OCI-LY1 (cell line): ENCODE data around the gene NFKBIZ.
"Not testable (repeated sequence)": the region's sequence is repeated elsewhere in the genome, so short reads cannot be mapped to it uniquely, and the experiment has no call there.

Experiments
- H2AFZ ChIP-seq: fragments of 200-600 bp; sonication (generic), shearing (Covaris generic); 2 replicates; pipeline ENCODE4 v1.6.0; 2014; ENCODE audit warnings: antibody characterized with exemption, mild to moderate bottlenecking, low read length
- H3F3A ChIP-seq: fragments of 200-600 bp; sonication (generic), shearing (Covaris generic); 2 replicates; pipeline ENCODE4 v1.6.0; 2014; ENCODE audit warnings: mild to moderate bottlenecking, antibody characterized with exemption, low read length, moderate library complexity; ENCODE audit not compliant: insufficient read depth
- H3K27ac ChIP-seq: fragments of 200-600 bp; sonication (generic); 2 replicates; pipeline ENCODE4 v1.5.1; 2014; ENCODE audit warnings: low read length, mixed run types, mild to moderate bottlenecking, low read depth; ENCODE audit not compliant: poor library complexity, severe bottlenecking
- H3K27me3 ChIP-seq: fragments of 200-600 bp; sonication (generic); 2 replicates; pipeline ENCODE4 v1.6.0; 2014; ENCODE audit warnings: antibody characterized with exemption, mild to moderate bottlenecking, low read length, moderate library complexity; ENCODE audit not compliant: insufficient read depth
- H3K36me3 ChIP-seq: fragments of 200-600 bp; sonication (generic); 2 replicates; pipeline ENCODE4 v1.6.1; 2014; ENCODE audit warnings: mild to moderate bottlenecking, antibody characterized with exemption, low read length, moderate library complexity, mixed read lengths; ENCODE audit not compliant: insufficient read depth
- H3K4me1 ChIP-seq: fragments of 200-600 bp; sonication (generic); 2 replicates; pipeline ENCODE4 v1.5.1; 2014; ENCODE audit warnings: mild to moderate bottlenecking, low read length, moderate library complexity; ENCODE audit not compliant: insufficient read depth, severe bottlenecking
- H3K4me2 ChIP-seq: fragments of 200-600 bp; sonication (generic), shearing (Covaris generic); 2 replicates; pipeline ENCODE4 v1.6.1; 2014; ENCODE audit warnings: low read length
- H3K4me3 ChIP-seq: fragments of 200-600 bp; sonication (generic); 2 replicates; pipeline ENCODE4 v1.5.1; 2014; ENCODE audit warnings: low read length, low read depth, mild to moderate bottlenecking, mixed read lengths; ENCODE audit not compliant: poor library complexity, severe bottlenecking
- H3K79me2 ChIP-seq: fragments of 200-600 bp; shearing (Covaris generic); 2 replicates; pipeline ENCODE4 v1.6.1; 2016; ENCODE audit warnings: mixed run types, low read length, mixed read lengths; ENCODE audit not compliant: insufficient read depth
- H3K9ac ChIP-seq: fragments of 200-600 bp; sonication (generic), shearing (Covaris generic); 2 replicates; pipeline ENCODE4 v1.6.1; 2014; ENCODE audit warnings: mild to moderate bottlenecking, low read length, mixed read lengths
- H3K9me2 ChIP-seq: fragments of 200-600 bp; sonication (generic), shearing (Covaris generic); 2 replicates; pipeline ENCODE4 v1.6.1; 2014; ENCODE audit warnings: low read depth, mild to moderate bottlenecking, low read length, mixed read lengths
- H3K9me3 ChIP-seq: fragments of 200-600 bp; shearing (Covaris generic); 2 replicates; pipeline ENCODE4 v1.6.1; 2014; ENCODE audit warnings: low read length, mixed read lengths
- H4K20me1 ChIP-seq: fragments of 200-600 bp; sonication (generic), shearing (Covaris generic); 2 replicates; pipeline ENCODE4 v1.6.0; 2016; ENCODE audit warnings: mild to moderate bottlenecking, low read length; ENCODE audit not compliant: insufficient read depth
- CTCF ChIP-seq: fragments of 200-600 bp; sonication (generic), shearing (Covaris generic); IDR thresholded peaks from 2 replicates; pipeline ENCODE4 v1.5.1; 2017; ENCODE audit warnings: mild to moderate bottlenecking, antibody characterized with exemption, low read length, moderate library complexity, mixed read lengths
- EZH2 ChIP-seq: fragments of 200-600 bp; sonication (generic), shearing (Covaris generic); IDR thresholded peaks from 2 replicates; pipeline ENCODE4 v1.8.0; 2017; ENCODE audit warnings: borderline replicate concordance, mixed run types, mild to moderate bottlenecking, antibody characterized with exemption, low read length, moderate library complexity, mixed read lengths

NFKBIZ gene

GRCh38 chr3:101879623-101880284, 30.4 kb downstream of the NFKBIZ start:
- Histone ChIP-seq H3K27ac (no peak overlapping the region), H3K4me2 (no peak overlapping the region), H3K36me3 (no peaks in the 10 kb centered on the region), H3F3A (no peaks in the 10 kb centered on the region), H3K4me1 (peaks cover 6% of the 10 kb centered on the region), H3K79me2 (no peaks in the 10 kb centered on the region), H2AFZ (no peak overlapping the region; the same call in 1 of the 2 replicates), H3K9me2 (no peaks in the 10 kb centered on the region), H4K20me1 (no peaks in the 10 kb centered on the region), H3K4me3 (no peak overlapping the region), H3K27me3 (no peaks in the 10 kb centered on the region), H3K9me3 (0 out of 2 replicates have a peak, but pooled peaks cover 4% of the 10 kb centered on the region), H3K9ac (no peak overlapping the region)
- TF ChIP-seq EZH2 (no peak), CTCF (no peak)

GRCh38 chr3:101884776-101885175, 35.5 kb downstream of the NFKBIZ start:
- H3K9me3 ChIP-seq, result no peaks in the 10 kb centered on the region
- H3K9ac ChIP-seq, result no peak overlapping the region
- no peak overlapping the region for H2AFZ ChIP-seq
- no peaks in the 10 kb centered on the region for H4K20me1 ChIP-seq
- H3K4me1 ChIP-seq, result peaks cover 6% of the 10 kb centered on the region
- no peaks in the 10 kb centered on the region for H3K79me2 ChIP-seq
- H3K4me3 ChIP-seq, result no peak overlapping the region
- no peaks in the 10 kb centered on the region for H3K27me3 ChIP-seq
- H3K9me2 ChIP-seq, result no peaks in the 10 kb centered on the region
- no peak overlapping the region for H3K27ac ChIP-seq
- H3F3A ChIP-seq, result no peaks in the 10 kb centered on the region
- no peaks in the 10 kb centered on the region for H3K36me3 ChIP-seq
- TF ChIP-seq EZH2, result no peak
- TF ChIP-seq CTCF, result no peak
- H3K4me2 ChIP-seq, result no peak overlapping the region

GRCh38 chr3:101885584-101885983, 36.3 kb downstream of the NFKBIZ start:
- H3K36me3 ChIP-seq, H2AFZ ChIP-seq, H3K4me3 ChIP-seq, H3K27ac ChIP-seq, H3K4me2 ChIP-seq, H3F3A ChIP-seq, H3K4me1 ChIP-seq, H3K79me2 ChIP-seq, H3K9me2 ChIP-seq, H3K9me3 ChIP-seq, H3K9ac ChIP-seq, H4K20me1 ChIP-seq, H3K27me3 ChIP-seq: not testable (repeated sequence)

- H3K27ac ChIP-seq, result no peak overlapping the region
- no peaks in the 10 kb centered on the region for H3K4me1 ChIP-seq
- no peak overlapping the region for H3K4me2 ChIP-seq
- no peaks in the 10 kb centered on the region for H3K9me3 ChIP-seq
- no peaks in the 10 kb centered on the region for H4K20me1 ChIP-seq
- H3K27me3 ChIP-seq, result no peaks in the 10 kb centered on the region
- no peak overlapping the region for H2AFZ ChIP-seq
- H3K4me3 ChIP-seq, result no peak overlapping the region
- no peak overlapping the region for H3K9ac ChIP-seq
- H3K79me2 ChIP-seq, result no peaks in the 10 kb centered on the region
- no peaks in the 10 kb centered on the region for H3K9me2 ChIP-seq
- TF ChIP-seq CTCF, result no peak
- TF ChIP-seq EZH2, result no peak
- H3F3A ChIP-seq, result no peaks in the 10 kb centered on the region
- H3K36me3 ChIP-seq, result no peaks in the 10 kb centered on the region
These were observed 37.3 kb downstream of the NFKBIZ start for GRCh38 chr3:101886626-101887025.
